Fibroblast of skin of right quadriceps (primary cell): ENCODE data around the gene UBE2Q2.
"Not testable (repeated sequence)": the region's sequence is repeated elsewhere in the genome, so short reads cannot be mapped to it uniquely, and the experiment has no call there.

ENCODE experiments used
- DNase-seq: peaks from one replicate; pipeline ENCODE4 v3.0.0-alpha.2; 2013

UBE2Q2 gene

DNA sequence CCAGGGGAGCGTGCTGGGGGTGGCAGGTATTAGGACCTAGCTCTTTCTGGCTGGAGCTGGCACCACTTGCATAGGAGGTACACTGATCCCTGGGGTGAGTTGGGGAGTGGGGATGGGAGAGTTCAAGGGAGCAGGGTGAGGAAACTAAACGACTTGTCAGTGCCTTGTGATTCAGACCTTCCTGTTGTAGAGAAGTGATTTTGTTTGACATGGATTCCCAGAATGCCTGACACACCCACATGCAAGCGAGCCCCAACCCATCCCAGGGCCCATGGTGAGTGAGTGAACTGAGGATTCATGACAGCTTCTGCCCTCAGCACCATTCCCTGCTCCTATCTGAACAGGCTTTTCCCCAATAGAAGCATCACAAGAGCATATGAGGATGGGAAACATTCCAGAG, 15.6 kb upstream of the UBE2Q2 start:
- no peak for DNase-seq

DNA sequence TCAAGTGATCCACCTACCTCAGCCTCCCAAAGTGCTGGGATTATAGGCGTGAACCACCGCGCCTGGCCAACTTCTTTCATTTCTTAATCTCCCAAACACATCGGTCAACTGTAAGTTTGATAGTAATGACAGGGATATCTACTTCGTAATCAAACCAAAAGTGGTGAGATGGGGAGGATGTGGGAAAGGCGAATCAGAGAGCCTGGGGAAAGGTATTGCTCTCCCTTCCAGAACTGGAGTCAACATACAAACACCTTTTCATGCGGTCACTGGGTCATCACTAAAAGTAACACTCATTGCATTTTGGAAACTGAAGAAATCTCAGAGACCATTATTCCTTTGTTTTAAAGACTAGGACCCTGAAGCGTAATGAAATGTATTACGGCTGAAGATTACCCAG, 14.8 kb upstream of the UBE2Q2 start:
- no peak for DNase-seq

DNA sequence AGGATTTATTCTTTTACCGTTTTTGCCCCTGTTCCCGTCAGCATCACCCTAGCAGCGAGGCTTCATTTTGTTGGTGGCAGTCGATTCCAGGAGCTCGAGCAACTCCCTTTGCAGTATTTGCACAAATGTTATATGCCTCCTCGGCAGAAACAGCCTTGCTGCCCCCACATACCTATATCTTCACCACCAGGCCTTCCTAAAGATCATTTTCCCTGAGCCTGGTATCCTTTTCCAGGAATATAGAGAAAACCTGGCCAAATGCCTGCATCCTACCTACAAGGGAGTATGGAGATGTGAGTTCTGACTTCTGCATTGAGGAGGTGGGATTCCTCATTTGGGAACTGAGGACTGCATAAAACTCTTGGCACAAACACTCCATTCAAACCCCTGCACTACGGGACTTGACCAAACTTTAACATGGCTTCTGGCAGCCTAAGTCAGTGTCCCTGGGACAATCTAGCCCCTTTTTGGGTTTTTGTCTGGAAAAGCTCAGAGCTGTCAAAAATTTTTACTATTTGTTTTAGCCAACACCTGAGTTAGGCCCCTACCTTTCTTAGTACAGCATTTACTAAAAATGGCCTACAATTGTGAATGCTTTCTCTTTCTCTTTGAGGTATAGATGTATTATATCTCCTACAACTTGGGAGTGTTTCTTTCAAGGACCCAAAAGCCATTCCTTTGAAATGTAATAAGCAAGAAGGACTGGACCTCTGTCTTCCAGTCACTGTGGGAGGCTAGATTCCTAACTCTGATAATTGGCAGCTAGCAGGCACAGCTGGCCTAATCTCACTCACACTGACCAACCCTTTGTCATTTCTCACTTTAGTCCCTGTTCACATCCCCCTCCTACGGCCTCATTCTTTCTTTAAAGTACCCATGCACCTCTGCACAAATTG, 12.1 kb upstream of the UBE2Q2 start:
- DNase-seq = no peak

DNA sequence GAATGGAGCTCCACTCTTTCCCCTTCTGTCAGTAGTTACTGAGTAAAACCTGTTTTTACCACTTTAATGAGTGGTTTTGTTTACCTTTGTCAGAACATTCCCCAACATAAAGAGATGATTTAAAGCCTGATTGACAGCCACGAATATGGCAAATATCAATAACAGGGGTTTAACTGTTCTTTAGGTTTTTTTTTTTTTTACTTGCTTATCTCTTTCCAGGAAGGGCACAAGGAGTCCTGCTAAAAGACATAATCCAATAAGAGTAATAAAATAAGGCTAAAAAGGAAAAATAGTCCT, 11.5 kb upstream of the UBE2Q2 start:
- no peak for DNase-seq

DNA sequence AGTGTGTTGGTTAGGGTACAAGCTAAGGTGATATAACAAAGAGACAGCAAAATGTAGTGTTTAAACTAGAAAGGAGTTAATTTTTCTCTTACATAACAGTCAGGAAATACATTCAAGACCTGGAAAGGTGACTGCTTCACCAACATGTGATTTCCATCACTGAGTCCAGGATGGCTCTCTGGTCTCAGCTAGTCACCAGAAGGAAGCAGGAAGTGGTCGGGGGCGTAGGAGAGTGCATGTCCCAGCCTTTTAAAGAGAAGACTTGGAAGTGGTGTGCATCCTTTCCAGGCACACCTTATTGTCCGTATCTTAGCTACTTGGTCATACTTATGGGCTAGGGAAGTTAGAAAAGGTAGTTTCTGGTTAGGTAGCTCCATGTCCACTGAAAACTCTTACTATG, 11.1 kb upstream of the UBE2Q2 start:
- no peak for DNase-seq

DNA sequence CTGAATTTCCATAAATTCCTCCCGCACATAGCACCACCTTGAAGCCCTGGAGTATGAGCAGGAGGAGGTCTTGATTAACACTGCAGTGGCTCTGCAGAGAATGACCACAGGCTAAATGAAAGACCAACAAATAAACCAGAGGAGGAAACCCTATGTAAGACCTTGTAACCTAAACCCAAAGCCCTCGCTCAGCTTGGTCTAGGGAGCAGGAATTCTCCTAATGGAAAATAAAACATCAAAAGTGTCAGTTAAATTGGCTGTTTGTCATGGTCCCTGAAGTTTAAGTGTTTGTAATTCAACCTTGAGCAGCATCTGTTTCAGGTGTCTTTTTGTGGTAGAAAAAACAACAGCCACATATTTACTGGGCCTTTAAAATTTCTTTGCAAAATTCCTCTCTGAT, 9.2 kb upstream of the UBE2Q2 start:
- DNase-seq = no peak

DNA sequence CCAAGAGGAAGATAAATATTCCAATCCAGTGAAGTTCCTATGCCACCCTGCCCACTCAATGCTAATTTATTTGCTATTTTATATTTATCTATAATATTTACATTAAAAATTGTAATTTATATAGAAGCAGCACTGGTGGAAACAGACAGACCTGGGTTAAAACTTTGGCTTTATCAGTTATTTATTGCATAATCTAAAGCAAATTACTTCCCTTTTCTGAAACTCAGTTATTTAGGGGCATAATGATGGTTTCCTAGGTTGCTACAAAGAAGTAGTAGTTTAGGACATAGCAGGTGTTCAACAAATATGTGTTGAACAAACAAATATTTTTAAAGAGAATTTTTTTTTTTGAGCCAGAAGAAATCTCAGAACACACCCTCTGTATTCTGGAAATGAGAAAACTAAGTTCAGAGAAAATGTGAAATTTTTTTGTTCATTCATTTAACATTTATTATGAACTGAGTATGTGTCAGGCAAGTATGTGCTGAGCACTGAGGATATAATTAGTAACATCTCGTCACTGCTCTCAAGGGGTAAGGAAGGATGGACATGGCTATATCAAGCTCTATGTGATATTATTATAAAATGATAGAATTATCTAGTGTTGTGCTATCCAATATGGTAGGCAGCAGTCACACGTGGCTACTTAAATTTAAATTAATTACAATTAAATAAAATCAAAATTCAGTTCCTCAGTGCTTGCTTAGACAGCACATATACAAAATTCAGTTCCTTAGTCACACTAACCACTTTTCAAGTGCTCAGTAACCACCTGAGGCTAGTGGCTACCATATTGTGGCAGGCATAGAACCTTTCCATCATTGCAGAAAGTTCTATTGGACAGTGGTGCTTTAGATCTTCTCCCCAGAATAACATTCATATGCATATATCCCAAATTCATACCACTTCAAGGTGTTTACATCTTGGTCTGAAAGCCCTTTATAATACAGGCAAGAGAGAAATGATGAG, 7.0 kb upstream of the UBE2Q2 start:
- no peak for DNase-seq

DNA sequence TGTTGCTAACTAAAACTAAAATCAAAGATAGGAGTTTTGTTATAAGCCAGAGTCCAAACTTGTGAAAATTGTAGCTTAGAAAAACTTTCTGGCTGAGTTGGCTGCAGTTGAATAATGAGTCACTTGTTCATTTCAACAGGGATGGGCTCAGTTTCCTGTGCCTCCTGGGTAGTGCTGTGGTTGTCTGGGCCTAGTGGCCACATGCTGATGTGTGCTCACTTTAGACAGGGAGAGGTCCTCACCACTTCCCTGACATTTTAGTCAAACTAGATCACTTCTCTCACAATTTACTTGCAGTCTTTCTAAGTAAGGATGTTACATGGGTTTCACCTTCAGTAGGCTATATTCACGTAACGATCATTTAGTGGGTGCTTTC, 6.3 kb upstream of the UBE2Q2 start:
- DNase-seq = peak; percentile 78

DNA sequence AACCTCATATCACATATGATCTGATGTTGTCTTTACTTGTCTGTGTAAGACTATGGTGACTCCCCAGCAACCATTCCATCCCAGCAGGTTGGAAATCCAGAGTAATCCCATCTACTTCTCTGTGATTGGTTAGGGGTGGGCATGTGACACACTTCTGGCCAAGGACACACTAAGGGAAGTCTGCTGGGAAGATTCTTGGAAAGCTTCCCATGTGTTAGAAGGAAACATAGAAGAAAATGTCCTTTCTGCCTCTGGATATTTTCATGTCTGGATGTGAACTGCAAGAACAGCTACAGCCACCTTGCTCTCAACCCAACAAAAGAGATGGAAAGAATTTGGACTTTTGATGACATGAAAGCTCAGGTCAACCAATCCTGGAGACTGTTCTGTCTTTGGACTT, 2.6 kb upstream of the UBE2Q2 start:
- peak; percentile 71 for DNase-seq

DNA sequence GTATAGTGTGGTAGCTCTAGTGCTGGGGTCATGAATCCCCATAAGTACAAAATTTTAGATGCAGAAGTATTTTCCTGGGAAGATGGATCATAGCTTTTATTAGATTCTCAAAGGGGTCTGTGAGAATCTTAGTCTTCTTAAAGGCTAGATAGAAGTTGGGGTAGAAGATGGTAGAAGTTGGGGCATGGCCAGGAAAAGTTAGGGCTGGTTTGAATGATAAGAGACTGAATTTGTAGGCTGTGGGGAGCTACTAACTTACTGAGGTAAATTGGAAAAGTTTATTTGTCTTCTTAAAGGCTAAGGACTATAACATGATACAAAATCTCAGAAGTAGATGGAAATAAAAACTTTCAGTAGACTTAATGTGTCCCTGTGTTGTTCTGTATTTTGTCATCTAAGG, 1.6 kb upstream of the UBE2Q2 start:
- no peak for DNase-seq

DNA sequence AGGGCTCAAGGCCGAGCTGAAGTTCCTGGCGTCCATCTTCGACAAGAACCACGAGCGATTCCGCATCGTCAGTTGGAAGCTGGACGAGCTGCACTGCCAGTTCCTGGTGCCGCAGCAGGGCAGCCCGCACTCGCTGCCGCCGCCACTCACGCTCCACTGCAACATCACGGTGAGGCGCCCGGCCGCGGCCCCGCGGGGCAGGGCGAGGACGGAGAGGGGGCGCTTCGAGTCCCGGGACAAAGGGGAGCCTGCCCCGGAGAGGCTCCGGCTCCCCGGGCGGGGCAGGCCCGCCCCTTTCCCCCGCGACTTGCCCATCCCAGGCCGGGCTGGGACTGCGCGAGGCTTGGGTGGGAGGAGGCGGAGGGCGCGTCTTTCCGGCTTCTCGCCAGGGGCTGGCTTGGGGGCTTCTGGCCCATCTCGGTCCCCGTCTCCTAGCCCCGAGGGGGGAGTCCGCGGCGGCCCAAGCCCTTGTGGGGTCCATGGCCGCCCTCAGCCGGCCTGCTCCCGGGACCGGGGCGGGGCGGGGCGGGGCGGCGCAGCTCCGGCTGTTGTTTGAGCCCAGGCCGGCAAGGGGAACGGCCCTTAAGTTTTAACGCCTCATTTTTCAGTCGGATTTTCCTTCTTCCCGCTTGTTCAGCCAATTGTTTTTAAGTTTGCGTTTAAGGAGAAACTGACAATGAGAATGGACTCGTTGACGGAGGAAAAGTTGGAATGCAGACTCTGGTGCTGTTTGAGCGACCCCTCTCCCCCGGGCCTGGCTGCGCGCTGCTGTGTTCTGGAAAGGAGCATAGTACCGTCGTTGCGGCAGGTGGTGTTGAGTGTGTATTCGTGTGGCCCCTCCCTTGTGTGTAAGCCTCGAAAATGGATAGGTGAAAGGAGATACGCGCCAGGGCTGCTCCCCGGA, 683 bp downstream of the UBE2Q2 start:
- DNase-seq = peak; percentile 56

DNA sequence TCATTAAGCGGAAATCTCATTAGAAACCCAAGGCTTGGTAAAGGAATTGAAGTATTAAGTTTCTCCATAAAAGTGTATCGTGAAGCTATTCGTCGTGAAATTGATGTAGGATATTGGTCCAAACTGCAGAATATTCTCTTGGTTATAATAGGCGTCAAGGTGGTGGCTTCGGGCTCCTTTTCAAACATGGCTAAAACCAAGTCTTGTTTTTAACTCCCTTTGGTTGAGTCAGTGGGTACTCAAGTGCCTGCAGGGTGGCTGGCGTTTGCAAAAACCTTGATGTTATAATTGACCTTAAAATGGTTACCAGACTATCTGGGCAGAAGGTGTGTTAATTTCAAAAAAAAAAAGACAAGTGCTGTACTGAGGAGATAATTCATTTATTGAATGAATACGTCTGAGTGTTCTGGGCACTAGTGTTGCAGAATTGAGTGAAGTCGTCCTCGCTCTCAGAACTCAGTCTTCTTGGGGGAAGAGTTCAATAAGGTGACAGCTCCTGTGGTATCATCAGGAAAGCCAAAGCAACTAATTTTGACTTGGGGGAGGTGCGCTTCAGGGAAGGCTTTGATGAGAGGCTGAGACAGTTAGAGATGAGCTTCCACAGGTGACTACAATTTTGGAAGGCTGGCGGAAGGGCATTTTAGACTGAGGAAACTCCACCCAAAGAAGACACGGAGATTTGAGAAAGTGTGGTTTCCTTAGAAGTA, 1.5 kb downstream of the UBE2Q2 start:
- DNase-seq = no peak

DNA sequence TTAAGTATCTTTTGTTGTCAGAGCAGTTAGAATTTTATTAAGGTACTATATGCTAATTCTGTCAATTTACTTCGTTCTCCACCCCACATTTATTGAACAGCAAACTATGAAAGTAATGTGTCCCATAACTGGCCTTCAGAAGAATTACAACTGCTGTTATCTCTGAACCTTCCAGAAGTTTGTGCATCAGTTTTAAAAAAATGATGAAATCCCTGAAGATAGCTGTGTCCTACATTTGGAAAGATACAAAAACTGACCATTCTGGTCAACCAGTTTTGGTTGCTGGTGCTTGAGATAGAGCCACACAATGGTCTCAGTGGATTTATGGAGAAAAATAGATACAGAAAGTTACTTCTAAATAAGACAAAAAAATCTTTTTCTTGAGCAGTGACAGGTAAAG, 5.9 kb downstream of the UBE2Q2 start:
- DNase-seq = no peak

DNA sequence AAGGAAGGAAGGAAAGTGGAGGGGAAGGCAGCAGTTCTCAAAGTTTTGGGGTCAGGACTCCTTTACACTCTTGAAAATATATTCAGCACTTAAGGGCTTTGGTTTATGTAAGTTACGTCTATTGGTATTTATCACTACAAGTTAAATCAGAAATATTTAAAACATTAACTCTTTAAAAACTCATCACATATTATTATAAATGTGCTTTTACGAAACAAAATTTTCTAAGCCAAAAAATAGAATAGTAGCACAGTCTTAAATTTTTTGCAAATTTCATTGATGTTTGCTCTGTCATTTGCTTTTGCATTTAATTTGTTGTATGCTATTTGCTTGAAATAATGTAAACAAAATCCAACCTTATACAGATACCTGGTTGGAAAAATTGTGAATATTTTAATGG, 7.5 kb downstream of the UBE2Q2 start:
- DNase-seq = no peak

DNA sequence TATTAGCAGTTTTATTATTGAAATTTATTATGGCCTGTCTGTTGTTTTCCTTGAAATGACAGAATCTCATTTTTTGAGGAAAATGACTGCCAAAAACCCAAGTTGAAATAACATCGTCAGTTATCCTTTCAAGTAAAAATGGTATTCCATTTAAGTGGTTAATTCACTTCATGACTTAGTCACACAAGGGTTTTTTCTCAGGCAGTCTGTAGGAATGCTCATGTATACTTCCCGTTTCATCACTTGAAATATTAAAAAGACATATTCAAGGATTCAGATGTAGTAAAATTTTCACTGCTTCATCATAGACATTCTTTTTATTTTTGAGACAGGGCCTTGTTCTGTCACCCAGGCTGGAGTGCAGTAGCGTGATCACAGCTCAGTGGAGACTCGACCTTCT, 8.3 kb downstream of the UBE2Q2 start:
- DNase-seq = not testable (repeated sequence)

DNA sequence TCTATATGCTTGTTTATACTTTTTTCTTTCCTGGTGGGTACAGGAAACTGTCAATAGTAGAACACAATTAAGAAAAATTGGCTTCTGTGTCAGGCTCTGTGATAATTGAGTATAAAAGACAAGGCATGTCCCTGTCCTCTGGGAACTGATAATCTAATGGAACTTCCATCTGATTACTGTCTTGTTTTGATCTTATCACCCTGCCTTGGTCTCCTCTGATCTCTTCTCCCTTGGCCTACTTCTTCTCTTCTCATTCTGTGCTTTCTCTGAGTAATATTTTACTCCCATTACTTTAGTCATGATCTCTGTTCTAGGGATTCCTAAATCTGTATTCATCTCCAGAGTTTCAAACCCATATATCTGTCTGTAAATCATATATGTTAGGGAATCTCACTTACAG, 14.6 kb downstream of the UBE2Q2 start:
- DNase-seq = no peak

DNA sequence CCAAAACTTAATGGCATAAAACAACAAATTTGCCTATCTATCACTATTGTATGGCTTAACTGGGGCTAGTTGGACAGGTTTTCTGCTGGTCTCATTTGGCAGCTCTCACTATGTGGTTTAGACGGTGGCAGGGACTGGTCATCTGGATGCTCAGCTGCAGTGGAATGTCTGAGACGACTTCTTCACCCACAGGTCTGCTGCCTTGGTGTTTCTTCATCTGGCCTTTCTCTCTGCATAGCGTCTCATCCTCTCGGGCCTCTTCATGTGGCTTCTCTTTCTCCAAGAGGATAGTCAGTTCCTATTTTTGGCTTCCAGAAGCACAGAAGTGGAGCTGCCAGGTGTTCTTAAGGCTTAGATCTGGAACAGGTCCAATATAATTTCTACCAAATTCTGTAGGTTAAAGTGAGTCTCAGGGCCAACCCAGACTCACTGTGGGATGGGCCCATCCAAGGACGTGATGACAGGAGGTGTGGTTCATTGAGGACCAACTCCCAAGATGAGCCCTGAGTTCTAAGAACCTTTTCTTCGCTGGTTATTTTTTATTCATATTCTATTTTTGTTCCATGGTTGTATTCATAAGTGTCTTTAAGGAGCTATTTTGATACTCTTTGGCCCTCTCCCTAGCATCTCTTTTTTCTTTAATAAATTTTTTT, 18.6 kb downstream of the UBE2Q2 start:
- DNase-seq = no peak

DNA sequence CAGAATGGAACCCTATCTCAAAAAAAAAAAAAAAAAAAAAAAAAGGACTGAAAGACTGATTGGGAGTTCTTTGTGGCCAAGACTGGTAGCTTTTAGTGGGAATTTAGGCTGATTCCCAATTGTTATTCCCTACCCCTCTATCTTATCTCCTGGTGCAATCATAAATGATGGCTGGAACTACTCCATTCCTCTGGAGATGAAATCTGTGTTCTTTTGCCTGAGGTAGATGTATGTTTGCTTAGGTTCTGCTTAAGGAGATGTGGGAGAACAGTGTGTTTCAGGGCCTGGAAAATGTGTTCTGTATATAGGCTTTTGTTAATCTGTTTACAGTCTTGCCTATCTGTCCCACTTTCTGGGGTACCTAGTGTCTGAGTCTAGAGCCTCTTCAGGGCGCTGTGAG, 19.5 kb downstream of the UBE2Q2 start:
- no peak for DNase-seq

DNA sequence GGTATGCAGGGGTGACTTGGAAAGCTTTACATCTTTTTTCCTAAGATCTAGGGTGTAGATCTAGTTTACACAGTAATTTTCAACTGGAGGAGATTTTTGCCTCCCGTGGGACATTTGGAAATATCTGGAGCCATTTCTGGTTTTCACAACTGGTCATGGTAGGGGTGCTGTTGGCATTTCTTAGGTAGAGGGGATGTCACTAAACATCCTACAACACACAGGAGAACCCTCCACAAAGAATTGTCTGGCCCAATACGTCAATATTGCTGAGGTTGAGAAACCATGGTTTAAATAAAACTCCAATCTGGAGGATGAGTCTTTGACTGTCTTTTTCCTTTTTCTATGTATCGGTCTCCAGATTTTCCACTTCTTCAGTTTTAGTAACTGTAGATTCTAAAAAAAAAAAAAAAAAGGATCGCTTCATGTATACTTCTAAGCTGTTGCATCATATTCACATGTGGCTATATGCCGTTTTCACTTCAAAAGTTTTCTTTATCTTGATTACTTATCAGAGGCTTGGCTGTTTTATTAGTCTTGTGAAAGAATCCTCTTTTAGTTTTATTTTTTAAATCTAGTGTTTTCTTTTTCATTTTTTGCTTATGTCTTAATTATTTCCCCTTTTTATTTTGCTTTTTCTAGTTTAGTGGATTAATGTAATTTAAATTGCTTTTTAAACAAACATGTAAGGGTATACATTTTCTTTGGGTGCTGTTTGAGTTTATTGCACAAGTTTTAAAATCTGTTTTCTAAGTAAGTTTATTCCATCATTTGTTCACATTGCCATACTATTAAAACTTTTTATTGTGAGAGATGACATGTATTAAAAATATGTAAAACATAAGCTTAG, 21.2 kb downstream of the UBE2Q2 start:
- DNase-seq = no peak

DNA sequence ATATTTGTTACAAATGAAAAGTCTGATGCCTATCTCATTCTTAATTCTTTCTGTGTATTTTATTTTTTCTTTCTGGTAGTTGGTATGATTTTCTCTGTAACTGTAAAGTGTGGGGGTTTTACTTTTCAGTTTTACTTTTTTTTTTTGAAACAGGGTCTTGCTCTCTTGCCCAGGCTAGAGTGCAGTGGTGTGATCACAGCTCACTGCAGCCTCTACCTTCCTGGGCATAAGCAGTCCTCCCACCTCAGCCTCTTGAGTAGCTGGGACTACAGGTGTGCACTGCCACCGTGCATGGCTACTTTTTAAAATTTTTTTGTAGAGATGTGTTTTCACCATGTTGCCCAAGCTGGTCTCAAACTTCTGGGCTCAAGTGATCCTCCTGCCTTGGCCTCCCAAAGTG, 22.8 kb downstream of the UBE2Q2 start:
- not testable (repeated sequence) for DNase-seq

DNA sequence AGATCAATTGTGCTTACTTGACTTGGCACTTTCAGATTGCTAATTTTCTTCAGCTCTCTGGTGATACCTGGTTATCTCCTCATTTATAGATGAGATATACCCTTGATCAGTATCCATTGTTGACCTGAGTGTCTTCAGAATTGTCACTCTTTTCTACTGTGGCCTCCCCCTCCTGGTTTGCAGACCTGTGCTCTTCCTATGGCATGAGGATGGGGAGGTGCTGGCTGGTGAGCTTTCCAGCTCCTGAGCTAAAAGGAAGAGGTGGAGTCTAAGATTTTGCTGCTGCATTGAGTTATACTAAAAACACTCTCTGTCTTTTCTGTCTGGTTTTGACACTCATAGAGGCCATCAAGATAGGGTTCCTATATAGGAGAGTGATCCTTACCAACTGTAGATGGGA, 23.7 kb downstream of the UBE2Q2 start:
- no peak for DNase-seq
